GM18499 (cell line): Measurements from ENCODE around the gene DCC.
A peak's percentile ranks its signal among the peaks of the same experiment; 100 is the strongest.
"Not testable (repeated sequence)": the region's sequence is repeated elsewhere in the genome, so short reads cannot be mapped to it uniquely, and the experiment has no call there.

ENCODE experiments used
- ATAC-seq: cut with Tn5 transposase; IDR thresholded peaks from one replicate; pipeline ENCODE4 v1.9.1; 2021; ENCODE audit warnings: moderate number of reproducible peaks; ENCODE audit not compliant: insufficient read depth, unreplicated experiment

Gene DCC

DNA sequence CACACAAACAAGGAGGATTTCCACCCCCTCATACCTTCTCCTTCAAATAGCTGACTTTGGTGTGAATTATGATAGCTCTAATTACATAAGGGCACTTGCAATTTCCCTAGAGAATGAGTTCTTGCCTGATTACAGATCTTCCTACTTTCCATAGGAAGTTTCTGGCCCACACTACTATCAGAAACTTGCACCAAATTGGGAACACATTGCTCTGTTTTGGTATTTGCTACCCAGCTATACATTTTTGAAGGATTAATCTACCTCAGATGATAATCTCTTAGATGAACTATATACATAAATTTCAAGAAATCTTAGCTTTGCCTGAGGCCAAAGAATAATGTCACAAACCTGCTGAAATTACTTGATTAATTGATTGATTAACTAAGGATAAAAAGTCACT lies 4.9 kb downstream of the DCC start:
- no peak for ATAC-seq

DNA sequence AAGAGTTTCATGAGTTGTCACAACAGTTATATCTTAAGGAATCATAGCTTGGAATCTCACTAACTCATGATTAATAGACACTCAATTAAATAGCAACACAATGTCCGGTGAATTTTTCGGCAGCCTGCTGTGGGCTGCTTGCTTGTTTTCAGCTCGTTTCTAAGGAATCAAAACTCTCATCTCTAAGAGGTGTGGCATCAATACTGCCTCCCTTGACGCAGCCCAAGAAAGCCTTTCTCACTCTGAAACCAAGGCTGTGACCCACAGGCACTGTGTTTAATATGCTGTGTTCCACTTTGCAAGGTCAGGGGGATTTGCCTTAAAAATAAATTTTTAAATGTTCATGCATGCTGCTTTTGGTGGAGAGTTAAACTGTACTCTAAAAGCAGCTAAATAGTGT lies 5.4 kb downstream of the DCC start:
- ATAC-seq, result no peak

DNA sequence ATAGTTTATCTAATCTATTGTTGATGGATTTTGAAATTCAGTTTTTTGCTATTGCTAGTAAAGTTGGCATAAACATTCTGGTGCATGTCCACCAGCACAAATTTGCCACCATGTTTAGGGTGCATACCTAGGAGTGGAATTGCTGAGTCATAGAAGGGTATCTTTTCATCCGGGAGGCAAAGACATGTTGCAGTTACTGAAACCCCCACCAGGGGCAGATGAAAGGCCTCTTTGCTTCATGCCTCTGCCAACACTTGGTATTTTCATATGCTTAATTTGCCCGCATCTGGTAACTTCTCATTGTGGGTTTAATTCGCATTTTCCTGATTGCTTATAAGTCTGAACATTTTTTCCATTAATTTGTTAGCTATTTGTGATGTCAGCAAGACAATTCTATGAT lies 8.2 kb downstream of the DCC start:
- no peak for ATAC-seq

DNA sequence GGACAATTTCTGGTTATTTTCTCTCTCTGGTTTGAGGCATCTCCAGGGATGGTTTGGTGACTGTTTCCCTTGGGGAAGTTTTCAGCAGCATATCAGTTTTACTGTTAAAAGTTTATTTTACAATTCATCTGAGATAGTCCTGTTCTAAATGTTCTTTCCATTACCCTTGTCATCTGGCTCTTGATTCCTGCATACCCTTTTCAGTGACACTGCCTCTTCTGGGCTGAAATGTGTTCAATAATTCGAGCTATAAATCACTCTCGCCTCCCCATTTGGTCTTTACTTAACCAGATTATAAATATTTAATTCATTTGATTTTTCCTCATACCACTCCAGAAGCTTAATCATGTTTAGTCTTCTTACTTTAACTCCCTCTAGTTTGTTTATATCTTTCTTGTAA lies 9.5 kb downstream of the DCC start:
- no peak for ATAC-seq

DNA sequence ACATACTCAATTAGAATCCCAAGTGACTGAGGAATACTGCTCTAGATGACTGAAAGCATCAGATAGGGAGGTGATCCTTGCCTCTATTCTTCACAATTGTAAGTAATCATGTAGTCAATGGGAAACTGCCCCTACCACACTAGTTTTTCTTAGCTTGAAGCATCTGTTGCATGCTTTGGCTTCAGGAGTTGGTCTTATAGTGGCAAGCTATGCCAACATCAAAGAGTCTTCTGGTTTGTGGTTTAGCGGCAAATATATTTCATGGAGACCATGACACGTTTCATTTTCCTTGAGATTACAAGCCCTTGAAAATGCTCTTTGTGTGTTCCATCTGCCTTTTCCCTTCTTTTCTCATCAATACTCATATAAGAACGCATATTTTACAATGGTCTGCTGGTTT lies 12.9 kb downstream of the DCC start:
- ATAC-seq, result no peak

DNA sequence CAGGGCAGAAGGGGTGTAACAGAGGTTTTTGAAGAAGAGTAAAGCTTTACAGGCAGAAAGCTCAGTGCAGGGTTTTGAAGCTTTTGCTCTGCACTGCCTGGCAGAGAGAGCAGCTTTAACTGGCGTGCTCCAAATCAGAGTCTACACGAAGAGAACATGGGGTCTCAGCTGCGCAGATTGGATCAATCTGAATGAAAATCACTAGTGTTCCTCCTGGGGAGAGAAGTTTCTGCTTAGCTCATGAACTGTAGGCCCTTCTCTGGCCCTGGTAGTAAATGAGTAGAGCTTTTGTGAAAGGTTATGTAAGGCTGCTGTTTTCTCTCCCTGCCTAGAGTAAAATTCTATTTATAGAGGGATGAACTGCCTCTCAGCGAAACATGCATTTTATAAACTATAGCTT lies 13.6 kb downstream of the DCC start:
- no peak for ATAC-seq

DNA sequence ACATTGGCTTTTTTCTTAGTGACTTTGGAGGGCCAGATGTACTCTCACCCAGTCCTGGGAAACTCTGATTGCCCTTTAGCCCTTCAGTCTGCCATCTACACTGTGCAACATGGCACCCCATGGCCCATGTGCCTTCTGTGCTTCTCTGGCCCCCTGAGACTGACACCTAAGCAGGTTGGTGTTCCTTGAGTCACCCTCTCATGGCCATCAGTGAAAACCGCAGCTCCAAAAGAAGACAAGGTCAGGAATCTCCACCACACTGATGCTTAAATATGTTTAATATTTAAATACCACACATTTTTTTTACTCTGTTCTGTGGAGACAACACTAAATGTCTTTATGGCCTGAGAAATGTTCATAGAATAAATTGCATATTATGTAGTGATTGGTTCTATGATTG lies 23.9 kb downstream of the DCC start:
- no peak for ATAC-seq

DNA sequence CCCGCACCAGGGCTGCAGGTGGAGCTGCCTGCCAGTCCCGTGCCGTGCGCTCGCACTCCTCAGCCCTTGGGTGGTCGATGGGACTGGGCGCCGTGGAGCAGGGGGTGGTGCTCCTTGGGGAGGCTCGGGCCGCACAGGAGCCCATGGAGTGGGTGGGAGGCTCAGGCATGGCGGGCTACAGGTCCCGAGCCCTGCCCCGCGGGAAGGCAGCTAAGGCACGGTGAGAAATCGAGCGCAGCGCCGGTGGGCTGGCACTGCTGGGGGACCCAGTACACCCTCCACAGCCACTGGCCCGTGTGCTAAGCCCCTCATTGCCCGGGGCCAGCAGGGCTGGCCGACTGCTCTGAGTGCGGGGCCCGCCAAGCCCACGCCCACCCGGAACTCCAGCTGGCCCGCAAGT lies 26.9 kb downstream of the DCC start:
- ATAC-seq, result not testable (repeated sequence)

DNA sequence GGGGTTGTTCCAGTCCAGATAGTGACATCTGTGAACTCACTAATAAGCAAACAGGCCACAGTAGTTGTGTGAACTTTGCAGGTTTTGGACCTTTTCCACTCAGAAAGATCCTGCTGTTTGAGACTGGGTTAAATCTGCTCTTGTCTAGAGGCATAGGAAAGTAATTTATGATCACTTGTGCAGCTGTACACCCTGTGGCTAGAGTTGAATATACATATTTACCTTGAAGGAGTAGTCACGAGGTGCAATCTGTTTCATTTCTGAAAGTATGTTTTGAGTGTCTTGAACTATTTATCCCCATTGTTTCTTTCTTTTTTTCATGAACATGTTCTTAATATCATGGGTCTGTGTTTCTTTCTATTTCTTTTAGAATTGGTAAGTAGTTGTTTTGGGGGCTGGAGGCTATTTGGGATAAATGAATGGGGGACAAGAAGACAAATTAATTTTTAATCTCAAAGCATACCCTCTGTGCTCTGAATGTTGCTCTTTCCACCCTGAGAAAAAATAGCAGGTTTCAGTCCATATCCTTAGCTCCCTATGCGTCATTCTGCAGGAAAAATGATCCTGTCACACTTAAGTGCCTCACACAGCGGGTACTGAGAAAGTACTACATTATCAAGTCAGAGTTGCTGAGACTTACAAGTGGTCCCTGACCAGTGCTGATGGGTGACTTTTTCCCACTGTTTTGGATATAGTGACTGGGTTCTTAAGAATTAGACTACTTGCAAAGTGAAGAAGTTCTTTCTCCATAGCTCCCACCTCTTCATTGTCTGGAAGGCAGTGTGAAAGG lies 28.2 kb downstream of the DCC start:
- ATAC-seq, result no peak

DNA sequence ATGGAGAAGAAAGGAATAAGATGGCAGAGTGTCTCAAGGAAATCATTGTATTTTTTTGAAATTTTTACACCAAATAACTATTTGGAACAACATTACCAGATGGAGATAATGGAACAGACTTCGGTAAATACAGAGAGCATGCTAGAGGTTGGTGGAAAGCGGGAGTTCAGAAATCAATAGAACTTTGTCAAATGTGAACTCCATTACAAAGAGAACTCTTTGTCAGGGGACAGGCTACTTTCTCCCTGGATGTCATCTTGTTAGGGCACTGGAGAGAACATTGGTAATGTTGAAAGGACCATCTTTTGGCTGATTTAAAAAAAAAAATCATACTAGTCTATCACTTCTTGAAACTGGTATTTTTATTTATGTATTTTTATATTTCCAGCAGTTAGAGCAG lies 30.8 kb downstream of the DCC start:
- ATAC-seq, result no peak

DNA sequence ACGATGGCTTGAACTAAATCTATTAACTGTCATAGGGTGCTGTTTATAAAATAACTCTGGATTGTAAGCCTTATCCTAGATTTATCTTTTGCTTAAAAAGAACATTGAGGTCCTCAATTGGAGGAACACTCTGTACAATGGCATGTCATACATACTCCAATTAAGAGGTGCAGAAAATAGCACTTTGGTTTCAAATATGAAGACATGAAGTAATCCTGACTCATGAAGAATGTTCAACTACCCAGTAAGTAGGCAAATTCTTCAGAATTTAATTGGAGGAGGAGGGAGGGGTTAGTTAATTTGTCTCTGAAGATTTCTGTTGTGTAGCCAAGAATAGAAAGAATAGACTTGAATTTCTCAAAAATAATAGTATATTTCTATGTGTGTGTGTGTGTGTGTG lies 36.1 kb downstream of the DCC start:
- no peak for ATAC-seq

DNA sequence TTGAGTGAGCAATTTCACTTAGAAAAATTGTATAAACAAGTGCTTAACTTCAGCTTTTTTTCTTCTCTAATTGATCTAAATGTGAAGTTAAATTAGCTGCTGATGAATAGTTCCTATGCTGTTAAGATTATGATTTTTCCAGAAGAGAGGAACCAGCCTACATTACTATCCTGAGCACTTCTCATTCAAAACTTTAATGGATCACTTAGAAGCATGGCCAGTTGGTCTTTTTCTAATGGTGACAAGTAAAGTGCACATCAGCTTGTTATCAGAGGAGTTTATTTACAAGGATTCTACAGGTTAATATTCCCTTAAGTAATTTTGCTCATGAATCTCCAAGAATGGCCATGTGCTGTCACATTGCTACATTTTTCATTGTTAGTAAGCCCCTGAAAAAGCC lies 37.1 kb downstream of the DCC start:
- no peak for ATAC-seq

DNA sequence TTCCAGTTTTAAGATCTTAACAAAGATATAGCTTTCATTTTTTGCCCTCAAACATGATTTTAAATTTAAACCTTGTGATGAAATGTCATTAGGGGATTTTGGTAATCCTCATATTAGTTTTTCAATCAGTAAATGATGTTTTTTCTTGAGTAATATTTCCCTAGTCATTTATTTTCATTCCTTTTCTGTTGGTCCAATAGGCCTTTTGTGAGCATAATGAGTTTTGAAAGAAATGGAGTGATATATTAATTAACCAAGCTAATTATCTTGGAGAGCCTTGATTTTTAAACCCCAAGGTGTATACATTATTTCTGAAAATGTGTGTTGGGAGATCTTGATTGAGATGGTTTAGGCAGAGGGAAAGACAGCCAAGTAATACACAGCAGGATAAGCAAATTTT lies 46.3 kb downstream of the DCC start:
- no peak for ATAC-seq

DNA sequence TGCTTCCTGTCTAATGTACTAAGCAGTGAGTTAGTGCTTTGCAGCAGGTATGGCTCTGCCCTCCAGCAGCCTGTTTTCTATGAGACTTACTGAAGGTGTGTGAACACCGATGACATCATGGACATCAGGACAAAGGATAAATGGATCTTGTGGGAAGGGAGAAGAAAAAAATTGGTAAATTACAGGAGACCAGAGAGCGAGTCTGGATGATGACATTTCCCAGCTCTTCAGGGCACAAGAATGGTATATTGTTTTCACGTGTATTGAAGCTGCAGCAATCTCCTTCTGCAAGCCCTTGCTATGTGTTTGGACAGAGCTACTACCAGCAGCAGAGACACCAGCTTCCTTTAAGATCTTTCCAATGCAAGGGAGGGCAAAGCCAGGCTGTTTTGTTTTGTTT lies 47.2 kb downstream of the DCC start:
- no peak for ATAC-seq

DNA sequence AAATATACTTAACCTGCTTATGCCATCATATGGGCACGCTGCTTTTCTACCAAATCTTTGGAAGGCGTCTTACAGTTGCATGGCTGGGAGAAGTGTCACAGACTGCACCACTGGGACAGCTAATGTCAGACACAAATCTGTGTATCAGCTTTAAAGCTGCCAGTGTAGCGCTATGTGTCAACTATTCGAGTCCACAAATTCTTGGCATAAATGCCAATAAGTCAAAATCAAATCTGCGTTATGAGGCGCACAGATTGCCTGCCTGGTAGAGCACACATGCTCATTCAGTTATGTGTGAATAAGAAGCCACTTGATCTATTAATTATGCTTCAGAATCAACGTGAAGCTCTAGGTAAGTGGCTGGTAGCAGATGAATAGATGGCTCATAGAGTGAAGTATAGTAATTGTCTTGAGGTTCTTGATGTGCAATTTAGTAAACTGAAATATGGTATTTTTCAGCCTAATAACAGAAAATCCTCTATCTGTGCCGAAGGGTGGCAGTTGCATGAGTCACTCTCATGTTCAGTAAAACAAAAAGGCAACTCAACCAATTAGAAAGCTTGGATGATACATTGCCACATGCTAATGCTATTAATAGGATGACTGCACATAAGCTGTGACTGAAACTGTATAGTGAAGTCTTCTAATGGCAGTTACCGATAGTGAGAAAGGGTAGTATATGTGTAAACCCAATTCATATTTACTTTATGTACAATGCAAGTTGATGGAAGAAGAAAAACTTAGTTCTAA lies 52.0 kb downstream of the DCC start:
- ATAC-seq, result peak; percentile 38

DNA sequence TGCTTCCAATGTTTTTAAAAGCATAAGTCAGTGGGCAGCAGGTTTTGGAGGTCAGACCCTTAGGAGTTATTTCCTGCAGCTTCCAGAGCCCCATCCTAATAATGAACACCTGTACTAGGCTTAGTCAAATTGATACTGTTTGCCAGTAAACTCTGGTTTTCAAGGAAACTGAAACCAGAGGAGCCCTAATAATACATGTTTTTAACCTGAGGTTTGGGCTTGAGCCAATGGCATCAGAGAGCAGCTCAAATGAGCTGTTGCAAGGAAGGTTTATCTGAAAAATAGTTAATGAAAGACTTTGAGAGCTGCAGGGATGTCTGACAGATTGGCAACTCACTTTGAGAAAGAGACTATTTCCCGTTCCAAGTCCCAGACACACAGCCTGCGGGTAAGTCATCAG lies 54.6 kb downstream of the DCC start:
- ATAC-seq, result no peak

DNA sequence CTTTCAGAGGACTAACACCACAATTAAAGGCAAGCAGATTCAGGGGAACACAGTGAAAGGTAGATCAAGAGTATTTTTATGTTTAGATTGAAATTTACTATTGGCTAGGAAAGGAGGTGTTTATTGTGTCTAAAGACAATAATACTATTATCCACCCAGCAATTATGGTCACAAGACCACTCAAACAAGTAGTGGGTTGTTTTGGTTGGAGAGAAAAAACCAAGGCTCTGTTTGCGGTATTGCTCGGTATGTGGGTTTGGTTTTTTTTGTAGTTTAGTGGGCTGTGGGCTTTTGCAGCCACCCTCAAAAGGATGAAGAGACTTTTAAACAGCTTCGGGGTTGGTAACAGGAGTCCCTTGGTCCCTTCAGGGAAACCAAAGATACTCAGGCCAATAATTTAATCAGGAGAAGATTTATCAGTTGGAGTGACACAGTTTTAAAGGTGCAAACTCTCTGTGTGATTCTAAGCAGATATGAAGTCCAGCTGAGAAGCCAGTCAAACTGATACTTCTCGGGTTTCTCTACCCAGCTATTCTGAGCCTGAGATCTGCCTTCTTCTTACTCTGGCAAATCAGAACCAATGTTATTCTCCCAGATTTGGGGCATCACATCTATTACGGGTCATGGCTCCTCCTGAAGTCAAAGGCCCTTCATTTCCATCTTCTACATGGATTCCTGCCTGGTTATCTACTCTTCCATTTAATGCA lies 55.3 kb downstream of the DCC start:
- no peak for ATAC-seq

DNA sequence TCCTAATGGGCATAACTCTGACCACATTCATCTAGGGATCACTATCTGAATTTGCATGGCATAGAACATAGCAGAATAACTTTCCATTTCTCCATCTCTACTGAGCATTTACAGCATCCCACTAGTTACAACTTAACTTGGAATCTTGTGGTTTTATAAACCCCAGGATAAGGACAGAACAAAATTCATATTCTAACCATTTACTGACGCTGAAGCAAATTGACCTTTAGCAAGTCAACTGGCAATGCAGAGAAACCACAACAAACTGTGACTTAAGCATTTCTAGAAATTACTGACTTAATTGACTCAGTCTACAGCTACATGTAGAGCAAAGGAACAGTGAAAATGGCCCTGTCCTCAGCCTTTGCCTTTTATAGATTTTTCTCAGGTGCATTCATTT lies 61.2 kb downstream of the DCC start:
- ATAC-seq, result no peak

DNA sequence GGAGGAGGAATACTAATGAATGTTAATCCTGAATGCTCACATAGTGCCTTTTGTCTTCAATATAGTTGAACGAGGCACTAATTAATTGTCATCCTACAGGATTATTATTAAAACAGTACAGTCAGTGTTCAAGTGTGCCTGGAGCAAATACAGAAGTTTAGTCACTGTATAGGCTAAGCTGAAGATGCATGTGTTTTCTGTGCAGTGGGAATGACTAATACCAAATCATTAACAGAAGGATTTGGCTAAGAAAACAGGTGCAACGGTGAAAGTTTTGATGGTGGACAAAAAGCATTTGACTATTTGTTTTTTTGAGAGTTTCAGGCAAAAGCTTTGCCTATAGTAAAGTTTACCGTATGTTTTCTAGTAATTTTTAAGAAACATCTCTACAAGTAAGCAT lies 62.8 kb downstream of the DCC start:
- ATAC-seq, result no peak

DNA sequence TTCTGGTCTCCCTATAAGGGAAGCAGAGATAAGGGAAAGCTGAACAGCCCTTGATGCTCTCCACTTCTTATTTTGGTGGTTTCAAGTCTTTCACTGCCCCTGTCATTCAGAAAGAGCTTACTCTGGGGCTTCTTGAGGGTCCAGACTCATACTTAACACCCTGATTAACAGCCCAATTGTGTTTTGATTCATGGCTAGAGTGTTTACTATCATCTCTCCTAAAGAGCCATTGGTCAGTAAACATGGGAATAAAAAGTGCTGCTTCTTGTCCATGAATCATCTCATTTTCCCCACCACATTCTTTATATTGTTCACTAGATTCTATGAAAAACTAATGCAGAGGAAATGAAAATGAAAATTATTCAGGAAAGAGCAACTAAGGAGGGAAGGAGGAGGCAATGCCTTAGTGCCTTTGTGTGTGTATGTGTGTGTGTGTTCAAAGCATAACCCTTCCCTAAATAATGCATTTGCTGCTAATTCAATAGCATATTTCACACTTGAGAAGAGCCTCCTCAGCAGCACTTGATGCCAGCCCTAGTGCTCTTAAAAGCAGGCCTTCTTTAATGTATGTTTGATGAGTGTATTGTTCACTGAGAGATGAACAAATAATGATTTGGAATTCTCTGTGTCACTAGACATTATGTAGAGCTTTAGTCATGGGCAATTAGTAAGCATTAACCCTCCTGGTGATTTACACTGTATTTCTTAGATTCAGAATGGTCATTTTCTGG lies 63.5 kb downstream of the DCC start:
- no peak for ATAC-seq

DNA sequence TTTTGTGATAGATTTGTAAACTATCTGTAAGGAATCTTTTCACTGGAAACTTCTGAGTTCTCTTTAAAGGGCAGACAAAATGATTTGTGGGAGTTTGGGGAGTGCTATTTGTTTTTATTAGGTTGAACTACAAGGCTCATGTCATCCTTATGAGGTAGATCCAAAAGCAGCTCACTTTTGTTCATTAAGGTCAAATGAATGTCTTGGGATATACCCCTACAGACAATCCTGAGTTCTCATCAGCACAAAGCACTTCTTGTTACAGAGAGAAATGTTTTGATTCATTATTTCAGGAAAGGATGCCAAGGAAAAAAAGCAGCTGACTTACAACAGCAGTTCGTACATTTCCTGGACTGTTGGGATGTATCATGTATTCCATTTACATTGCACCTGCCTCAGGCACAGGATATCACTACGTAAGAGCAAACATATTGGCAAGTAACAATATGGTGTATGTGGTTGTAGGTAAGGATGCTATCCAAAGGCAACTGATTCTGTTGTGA lies 68.9 kb downstream of the DCC start:
- ATAC-seq, result no peak
